GM12878 (cell line): ENCODE data around the gene ZNF335. TPM values are rescaled to one million over a fixed set of nuclear protein-coding genes. Genes with fewer than 3 reads are reported as not detected.
A peak's percentile ranks its signal among the peaks of the same experiment; 100 is the strongest.

Source experiments
- ASH2L ChIP-seq: fragments of 300-600, 200-600 bp; sonication (generic); IDR thresholded peaks from 2 replicates; pipeline ENCODE4 v1.6.1; 2017; ENCODE audit warnings: low read depth, mild to moderate bottlenecking, borderline replicate concordance
- CBX3 ChIP-seq: fragments of 200-600 bp; sonication (generic); IDR thresholded peaks from 2 replicates; pipeline ENCODE4 v1.6.1; 2016; ENCODE audit warnings: low read depth, borderline replicate concordance
- FOS ChIP-seq: IDR thresholded peaks from 3 replicates; pipeline ENCODE4 v1.6.1; 2011; ENCODE audit warnings: borderline replicate concordance; ENCODE audit not compliant: insufficient read length; ENCODE audit errors: extremely low read depth
- POLR2A ChIP-seq: IDR thresholded peaks from 2 replicates; pipeline ENCODE4 v1.6.1; 2011; ENCODE audit warnings: low read depth, mild to moderate bottlenecking, low read length
- SREBF1 ChIP-seq: IDR thresholded peaks from 2 replicates; pipeline ENCODE4 v1.6.1; 2012; ENCODE audit warnings: mild to moderate bottlenecking, low read length
- ZBED1 ChIP-seq: IDR thresholded peaks from 2 replicates; pipeline ENCODE4 v1.6.1; 2016; ENCODE audit warnings: borderline replicate concordance
- ZNF217 ChIP-seq: fragments of 450-650 bp; IDR thresholded peaks from 2 replicates; pipeline ENCODE4 v1.6.1; 2017; ENCODE audit warnings: antibody characterized with exemption, mild to moderate bottlenecking
- ZSCAN29 ChIP-seq: fragments of 450-650 bp; IDR thresholded peaks from 2 replicates; pipeline ENCODE4 v1.6.1; 2017; ENCODE audit warnings: mild to moderate bottlenecking, moderate library complexity
- polyA plus RNA-seq, 11 experiments: library from polyadenylated mRNA; depleted of rRNA in 4 of 11; unstranded in 6 of 11; stranded (reverse) in 5 of 11; fragments of >200 nt; fragmentation: Nextera tagmentation in 4 of 11; fragmentation: Illumina TruSeq in 1 of 11; extraction: Ambion mirVana in 4 of 11; extraction: Trizol in 1 of 11; gene quantifications; 1 replicate in 1 of 11; 2 replicates in 10 of 11; pipeline versions ENCODE4 v1.2.1 to v1.2.3, GENCODE V29; 2011 to 2016; ENCODE audit warnings: inconsistent platforms in 2 of 11, missing spikeins in 2 of 11, low read depth in 1 of 11
- total RNA-seq, 4 experiments: library from RNA; depleted of rRNA in 3 of 4; stranded (reverse); fragments of >200 nt in 3 of 4; fragmentation: Illumina TruSeq in 1 of 4; extraction: Trizol in 1 of 4; gene quantifications; 2 replicates each; pipeline versions ENCODE4 v1.2.1 to v1.2.3, GENCODE V29; 2013 to 2021
- TF ChIP-seq, protein P1 (sequence below): fragments of 450-650 bp; IDR thresholded peaks from 2 replicates; pipeline ENCODE4 v1.6.1; 2017; ENCODE audit warnings: mild to moderate bottlenecking, low read depth, inconsistent platforms; ENCODE audit not compliant: poor library complexity, severe bottlenecking
- TF ChIP-seq, protein P2 (sequence below): fragments of 450-650 bp; IDR thresholded peaks from 2 replicates; pipeline ENCODE4 v1.6.1; 2017; ENCODE audit warnings: mild to moderate bottlenecking, moderate library complexity
- TF ChIP-seq, protein P3 (sequence below): fragments of 450-650 bp; IDR thresholded peaks from 2 replicates; pipeline ENCODE4 v1.6.1; 2017; ENCODE audit warnings: low read depth, mild to moderate bottlenecking, moderate library complexity
- TF ChIP-seq, protein P4 (sequence below): IDR thresholded peaks from 2 replicates; pipeline ENCODE4 v1.6.1; 2012; ENCODE audit warnings: mild to moderate bottlenecking, low read depth, low read length
- TF ChIP-seq, protein P5 (sequence below): fragments of 450-650 bp; IDR thresholded peaks from 2 replicates; pipeline ENCODE4 v1.6.1; 2017; ENCODE audit warnings: mild to moderate bottlenecking, moderate library complexity

ZNF335 gene
- total and polyA plus RNA-seq, 10 of the 15 experiments (the other 5 are each of a cell fraction or from before 2014, with no cell fraction given), result 0.74 to 30.1 (median 14.5) TPM

DNA sequence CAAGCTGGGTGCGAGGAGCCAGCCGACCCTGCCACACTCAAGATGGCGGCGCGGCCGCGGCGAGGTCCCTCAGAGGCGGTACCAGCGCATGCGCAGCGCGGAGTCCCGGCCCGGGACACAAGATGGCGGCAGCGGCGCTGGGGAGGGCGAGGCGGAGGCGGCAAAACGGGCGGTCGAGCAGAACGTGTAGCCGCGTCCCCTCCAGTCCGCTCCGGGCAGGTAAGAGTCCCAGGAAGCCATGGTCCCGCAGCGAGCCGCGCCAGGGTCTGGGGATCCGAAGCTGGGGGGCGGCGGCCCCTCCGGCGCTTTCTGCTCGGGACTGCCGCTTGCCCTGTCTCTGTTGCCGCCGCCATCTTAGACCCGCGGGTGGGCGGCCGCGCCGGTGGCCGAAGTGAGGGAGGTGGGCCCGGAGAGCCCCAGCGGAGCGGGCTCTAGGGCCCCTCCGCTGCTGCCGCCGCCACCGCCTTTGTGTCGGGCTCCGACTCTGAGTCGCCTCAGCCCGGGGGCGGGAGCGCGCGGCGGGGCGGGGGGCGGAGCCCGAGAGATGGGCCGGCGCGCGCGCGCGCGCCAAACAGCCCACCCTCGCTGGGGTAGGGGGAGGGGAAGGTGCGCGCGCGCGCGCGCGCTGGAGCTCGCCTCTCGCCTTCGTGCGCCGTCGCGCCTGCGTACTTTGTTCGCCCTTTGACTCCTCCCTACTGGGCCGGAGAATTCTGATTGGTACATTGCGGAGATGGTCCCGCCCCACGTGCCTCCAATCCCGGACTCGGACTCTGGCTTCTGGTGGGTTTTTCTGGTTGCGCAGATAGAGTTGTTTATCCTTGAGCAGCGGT, 37.2 kb downstream of the ZNF335 start, which contains the start of gene PCIF1 (continued):
- TF ChIP-seq ZBED1 (no peak; the same call in 1 of the 2 replicates), FOS (no peak), CBX3 (no peak), SREBF1 (no peak), ZSCAN29 (no peak), ZNF217 (no peak; the same call in 1 of the 2 replicates), POLR2A (peak; percentile 98), ASH2L (peak; percentile 96; the same call in 1 of the 2 replicates)
- TF ChIP-seq, protein P1, sequence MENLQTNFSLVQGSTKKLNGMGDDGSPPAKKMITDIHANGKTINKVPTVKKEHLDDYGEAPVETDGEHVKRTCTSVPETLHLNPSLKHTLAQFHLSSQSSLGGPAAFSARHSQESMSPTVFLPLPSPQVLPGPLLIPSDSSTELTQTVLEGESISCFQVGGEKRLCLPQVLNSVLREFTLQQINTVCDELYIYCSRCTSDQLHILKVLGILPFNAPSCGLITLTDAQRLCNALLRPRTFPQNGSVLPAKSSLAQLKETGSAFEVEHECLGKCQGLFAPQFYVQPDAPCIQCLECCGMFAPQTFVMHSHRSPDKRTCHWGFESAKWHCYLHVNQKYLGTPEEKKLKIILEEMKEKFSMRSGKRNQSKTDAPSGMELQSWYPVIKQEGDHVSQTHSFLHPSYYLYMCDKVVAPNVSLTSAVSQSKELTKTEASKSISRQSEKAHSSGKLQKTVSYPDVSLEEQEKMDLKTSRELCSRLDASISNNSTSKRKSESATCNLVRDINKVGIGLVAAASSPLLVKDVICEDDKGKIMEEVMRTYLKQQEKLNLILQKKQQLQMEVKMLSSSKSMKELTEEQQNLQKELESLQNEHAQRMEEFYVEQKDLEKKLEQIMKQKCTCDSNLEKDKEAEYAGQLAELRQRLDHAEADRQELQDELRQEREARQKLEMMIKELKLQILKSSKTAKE, result no peak
- TF ChIP-seq, protein P2, sequence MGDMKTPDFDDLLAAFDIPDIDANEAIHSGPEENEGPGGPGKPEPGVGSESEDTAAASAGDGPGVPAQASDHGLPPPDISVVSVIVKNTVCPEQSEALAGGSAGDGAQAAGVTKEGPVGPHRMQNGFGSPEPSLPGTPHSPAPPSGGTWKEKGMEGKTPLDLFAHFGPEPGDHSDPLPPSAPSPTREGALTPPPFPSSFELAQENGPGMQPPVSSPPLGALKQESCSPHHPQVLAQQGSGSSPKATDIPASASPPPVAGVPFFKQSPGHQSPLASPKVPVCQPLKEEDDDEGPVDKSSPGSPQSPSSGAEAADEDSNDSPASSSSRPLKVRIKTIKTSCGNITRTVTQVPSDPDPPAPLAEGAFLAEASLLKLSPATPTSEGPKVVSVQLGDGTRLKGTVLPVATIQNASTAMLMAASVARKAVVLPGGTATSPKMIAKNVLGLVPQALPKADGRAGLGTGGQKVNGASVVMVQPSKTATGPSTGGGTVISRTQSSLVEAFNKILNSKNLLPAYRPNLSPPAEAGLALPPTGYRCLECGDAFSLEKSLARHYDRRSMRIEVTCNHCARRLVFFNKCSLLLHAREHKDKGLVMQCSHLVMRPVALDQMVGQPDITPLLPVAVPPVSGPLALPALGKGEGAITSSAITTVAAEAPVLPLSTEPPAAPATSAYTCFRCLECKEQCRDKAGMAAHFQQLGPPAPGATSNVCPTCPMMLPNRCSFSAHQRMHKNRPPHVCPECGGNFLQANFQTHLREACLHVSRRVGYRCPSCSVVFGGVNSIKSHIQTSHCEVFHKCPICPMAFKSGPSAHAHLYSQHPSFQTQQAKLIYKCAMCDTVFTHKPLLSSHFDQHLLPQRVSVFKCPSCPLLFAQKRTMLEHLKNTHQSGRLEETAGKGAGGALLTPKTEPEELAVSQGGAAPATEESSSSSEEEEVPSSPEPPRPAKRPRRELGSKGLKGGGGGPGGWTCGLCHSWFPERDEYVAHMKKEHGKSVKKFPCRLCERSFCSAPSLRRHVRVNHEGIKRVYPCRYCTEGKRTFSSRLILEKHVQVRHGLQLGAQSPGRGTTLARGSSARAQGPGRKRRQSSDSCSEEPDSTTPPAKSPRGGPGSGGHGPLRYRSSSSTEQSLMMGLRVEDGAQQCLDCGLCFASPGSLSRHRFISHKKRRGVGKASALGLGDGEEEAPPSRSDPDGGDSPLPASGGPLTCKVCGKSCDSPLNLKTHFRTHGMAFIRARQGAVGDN, result peak; percentile 81
- TF ChIP-seq, protein P3, sequence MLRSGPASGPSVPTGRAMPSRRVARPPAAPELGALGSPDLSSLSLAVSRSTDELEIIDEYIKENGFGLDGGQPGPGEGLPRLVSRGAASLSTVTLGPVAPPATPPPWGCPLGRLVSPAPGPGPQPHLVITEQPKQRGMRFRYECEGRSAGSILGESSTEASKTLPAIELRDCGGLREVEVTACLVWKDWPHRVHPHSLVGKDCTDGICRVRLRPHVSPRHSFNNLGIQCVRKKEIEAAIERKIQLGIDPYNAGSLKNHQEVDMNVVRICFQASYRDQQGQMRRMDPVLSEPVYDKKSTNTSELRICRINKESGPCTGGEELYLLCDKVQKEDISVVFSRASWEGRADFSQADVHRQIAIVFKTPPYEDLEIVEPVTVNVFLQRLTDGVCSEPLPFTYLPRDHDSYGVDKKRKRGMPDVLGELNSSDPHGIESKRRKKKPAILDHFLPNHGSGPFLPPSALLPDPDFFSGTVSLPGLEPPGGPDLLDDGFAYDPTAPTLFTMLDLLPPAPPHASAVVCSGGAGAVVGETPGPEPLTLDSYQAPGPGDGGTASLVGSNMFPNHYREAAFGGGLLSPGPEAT, result 0 out of 2 replicates have a peak, but pooled peaks have one; percentile 23
- TF ChIP-seq, protein P4, sequence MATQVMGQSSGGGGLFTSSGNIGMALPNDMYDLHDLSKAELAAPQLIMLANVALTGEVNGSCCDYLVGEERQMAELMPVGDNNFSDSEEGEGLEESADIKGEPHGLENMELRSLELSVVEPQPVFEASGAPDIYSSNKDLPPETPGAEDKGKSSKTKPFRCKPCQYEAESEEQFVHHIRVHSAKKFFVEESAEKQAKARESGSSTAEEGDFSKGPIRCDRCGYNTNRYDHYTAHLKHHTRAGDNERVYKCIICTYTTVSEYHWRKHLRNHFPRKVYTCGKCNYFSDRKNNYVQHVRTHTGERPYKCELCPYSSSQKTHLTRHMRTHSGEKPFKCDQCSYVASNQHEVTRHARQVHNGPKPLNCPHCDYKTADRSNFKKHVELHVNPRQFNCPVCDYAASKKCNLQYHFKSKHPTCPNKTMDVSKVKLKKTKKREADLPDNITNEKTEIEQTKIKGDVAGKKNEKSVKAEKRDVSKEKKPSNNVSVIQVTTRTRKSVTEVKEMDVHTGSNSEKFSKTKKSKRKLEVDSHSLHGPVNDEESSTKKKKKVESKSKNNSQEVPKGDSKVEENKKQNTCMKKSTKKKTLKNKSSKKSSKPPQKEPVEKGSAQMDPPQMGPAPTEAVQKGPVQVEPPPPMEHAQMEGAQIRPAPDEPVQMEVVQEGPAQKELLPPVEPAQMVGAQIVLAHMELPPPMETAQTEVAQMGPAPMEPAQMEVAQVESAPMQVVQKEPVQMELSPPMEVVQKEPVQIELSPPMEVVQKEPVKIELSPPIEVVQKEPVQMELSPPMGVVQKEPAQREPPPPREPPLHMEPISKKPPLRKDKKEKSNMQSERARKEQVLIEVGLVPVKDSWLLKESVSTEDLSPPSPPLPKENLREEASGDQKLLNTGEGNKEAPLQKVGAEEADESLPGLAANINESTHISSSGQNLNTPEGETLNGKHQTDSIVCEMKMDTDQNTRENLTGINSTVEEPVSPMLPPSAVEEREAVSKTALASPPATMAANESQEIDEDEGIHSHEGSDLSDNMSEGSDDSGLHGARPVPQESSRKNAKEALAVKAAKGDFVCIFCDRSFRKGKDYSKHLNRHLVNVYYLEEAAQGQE, result no peak
- TF ChIP-seq, protein P5, sequence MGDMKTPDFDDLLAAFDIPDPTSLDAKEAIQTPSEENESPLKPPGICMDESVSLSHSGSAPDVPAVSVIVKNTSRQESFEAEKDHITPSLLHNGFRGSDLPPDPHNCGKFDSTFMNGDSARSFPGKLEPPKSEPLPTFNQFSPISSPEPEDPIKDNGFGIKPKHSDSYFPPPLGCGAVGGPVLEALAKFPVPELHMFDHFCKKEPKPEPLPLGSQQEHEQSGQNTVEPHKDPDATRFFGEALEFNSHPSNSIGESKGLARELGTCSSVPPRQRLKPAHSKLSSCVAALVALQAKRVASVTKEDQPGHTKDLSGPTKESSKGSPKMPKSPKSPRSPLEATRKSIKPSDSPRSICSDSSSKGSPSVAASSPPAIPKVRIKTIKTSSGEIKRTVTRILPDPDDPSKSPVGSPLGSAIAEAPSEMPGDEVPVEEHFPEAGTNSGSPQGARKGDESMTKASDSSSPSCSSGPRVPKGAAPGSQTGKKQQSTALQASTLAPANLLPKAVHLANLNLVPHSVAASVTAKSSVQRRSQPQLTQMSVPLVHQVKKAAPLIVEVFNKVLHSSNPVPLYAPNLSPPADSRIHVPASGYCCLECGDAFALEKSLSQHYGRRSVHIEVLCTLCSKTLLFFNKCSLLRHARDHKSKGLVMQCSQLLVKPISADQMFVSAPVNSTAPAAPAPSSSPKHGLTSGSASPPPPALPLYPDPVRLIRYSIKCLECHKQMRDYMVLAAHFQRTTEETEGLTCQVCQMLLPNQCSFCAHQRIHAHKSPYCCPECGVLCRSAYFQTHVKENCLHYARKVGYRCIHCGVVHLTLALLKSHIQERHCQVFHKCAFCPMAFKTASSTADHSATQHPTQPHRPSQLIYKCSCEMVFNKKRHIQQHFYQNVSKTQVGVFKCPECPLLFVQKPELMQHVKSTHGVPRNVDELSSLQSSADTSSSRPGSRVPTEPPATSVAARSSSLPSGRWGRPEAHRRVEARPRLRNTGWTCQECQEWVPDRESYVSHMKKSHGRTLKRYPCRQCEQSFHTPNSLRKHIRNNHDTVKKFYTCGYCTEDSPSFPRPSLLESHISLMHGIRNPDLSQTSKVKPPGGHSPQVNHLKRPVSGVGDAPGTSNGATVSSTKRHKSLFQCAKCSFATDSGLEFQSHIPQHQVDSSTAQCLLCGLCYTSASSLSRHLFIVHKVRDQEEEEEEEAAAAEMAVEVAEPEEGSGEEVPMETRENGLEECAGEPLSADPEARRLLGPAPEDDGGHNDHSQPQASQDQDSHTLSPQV, result peak; percentile 100
